Measurements from ENCODE around the gene UGT2B15.
"Not testable (repeated sequence)": the region's sequence is repeated elsewhere in the genome, so short reads cannot be mapped to it uniquely, and the experiment has no call there.

The UGT2B15 gene

GRCh38 chr4:68714400-68714799 lies 43.9 kb upstream of the UGT2B15 start:
- Histone ChIP-seq H3K4me1 (ENCODE audit: control insufficient read depth, low read length) (no peaks in the 10 kb centered on the region), H3K4me2 (ENCODE audit: low read length) (no peak overlapping the region), H3F3A (ENCODE audit: control insufficient read depth, insufficient read depth) (no peaks in the 10 kb centered on the region), H3K36me3 (ENCODE audit: control insufficient read depth, low read length) (no peaks in the 10 kb centered on the region), H3K9me3 (ENCODE audit: control insufficient read depth, insufficient read depth, low read length) (no peaks in the 10 kb centered on the region), H3K4me3 (ENCODE audit: low read length) (no peak overlapping the region), H3K79me2 (ENCODE audit: control insufficient read depth, low read length) (no peaks in the 10 kb centered on the region), H4K20me1 (ENCODE audit: control insufficient read depth, insufficient read depth, low read depth, low read length) (no peaks in the 10 kb centered on the region), H3K27me3 (ENCODE audit: control insufficient read depth, low read length) (no peaks in the 10 kb centered on the region), H3K27ac (ENCODE audit: low read depth, low read length) (no peak overlapping the region), H3K9me2 (replicated peaks; ENCODE audit: control insufficient read depth, low read length) (no peaks in the 10 kb centered on the region)
- TF ChIP-seq CTCF (IDR thresholded peaks at IDR 0.05; ENCODE audit: low read depth, low read length, poor library complexity, severe bottlenecking) (no peak), EZH2phosphoT487 (IDR thresholded peaks at IDR 0.05; ENCODE audit: borderline replicate concordance, low read length) (no peak)

GRCh38 chr4:68712207-68712606 lies 41.8 kb upstream of the UGT2B15 start:
- H3K4me3 ChIP-seq (ENCODE audit: low read length) = no peak overlapping the region
- H3K27ac ChIP-seq (ENCODE audit: low read depth, low read length) = no peak overlapping the region
- no peaks in the 10 kb centered on the region for H3F3A ChIP-seq (ENCODE audit: control insufficient read depth, insufficient read depth)
- H3K9me3 ChIP-seq (ENCODE audit: control insufficient read depth, insufficient read depth, low read length) = no peaks in the 10 kb centered on the region
- no peak overlapping the region for H3K4me2 ChIP-seq (ENCODE audit: low read length)
- H3K36me3 ChIP-seq (ENCODE audit: control insufficient read depth, low read length) = no peaks in the 10 kb centered on the region
- no peaks in the 10 kb centered on the region for H3K27me3 ChIP-seq (ENCODE audit: control insufficient read depth, low read length)
- no peaks in the 10 kb centered on the region for H3K4me1 ChIP-seq (ENCODE audit: control insufficient read depth, low read length)
- TF ChIP-seq EZH2phosphoT487 (IDR thresholded peaks at IDR 0.05; ENCODE audit: borderline replicate concordance, low read length) = no peak
- TF ChIP-seq CTCF (IDR thresholded peaks at IDR 0.05; ENCODE audit: low read depth, low read length, poor library complexity, severe bottlenecking) = no peak
- no peaks in the 10 kb centered on the region for H3K79me2 ChIP-seq (ENCODE audit: control insufficient read depth, low read length)
- no peaks in the 10 kb centered on the region for H4K20me1 ChIP-seq (ENCODE audit: control insufficient read depth, insufficient read depth, low read depth, low read length)
- no peaks in the 10 kb centered on the region for H3K9me2 ChIP-seq (replicated peaks; ENCODE audit: control insufficient read depth, low read length)

- H3K27me3 ChIP-seq (ENCODE audit: control insufficient read depth, low read length) = no peaks in the 10 kb centered on the region
- H3K27ac ChIP-seq (ENCODE audit: low read depth, low read length) = no peak overlapping the region
- H3K4me2 ChIP-seq (ENCODE audit: low read length) = no peak overlapping the region
- no peaks in the 10 kb centered on the region for H3K9me3 ChIP-seq (ENCODE audit: control insufficient read depth, insufficient read depth, low read length)
- TF ChIP-seq CTCF (IDR thresholded peaks at IDR 0.05; ENCODE audit: low read depth, low read length, poor library complexity, severe bottlenecking) = no peak
- no peak for TF ChIP-seq EZH2phosphoT487 (IDR thresholded peaks at IDR 0.05; ENCODE audit: borderline replicate concordance, low read length)
- H3K4me3 ChIP-seq (ENCODE audit: low read length) = no peak overlapping the region
- H3K4me1 ChIP-seq (ENCODE audit: control insufficient read depth, low read length) = no peaks in the 10 kb centered on the region
- no peaks in the 10 kb centered on the region for H4K20me1 ChIP-seq (ENCODE audit: control insufficient read depth, insufficient read depth, low read depth, low read length)
- H3K79me2 ChIP-seq (ENCODE audit: control insufficient read depth, low read length) = no peaks in the 10 kb centered on the region
- H3K36me3 ChIP-seq (ENCODE audit: control insufficient read depth, low read length) = no peaks in the 10 kb centered on the region
- H3K9me2 ChIP-seq (replicated peaks; ENCODE audit: control insufficient read depth, low read length) = no peaks in the 10 kb centered on the region
- H3F3A ChIP-seq (ENCODE audit: control insufficient read depth, insufficient read depth) = no peaks in the 10 kb centered on the region
Observed at GRCh38 chr4:68708566-68708965, 38.1 kb upstream of the UGT2B15 start.

GRCh38 chr4:68703168-68703567 lies 32.7 kb upstream of the UGT2B15 start:
- H3K27ac ChIP-seq (ENCODE audit: low read depth, low read length); H3K79me2 ChIP-seq (ENCODE audit: control insufficient read depth, low read length); H3K4me2 ChIP-seq (ENCODE audit: low read length); H3K4me3 ChIP-seq (ENCODE audit: low read length); H3K36me3 ChIP-seq (ENCODE audit: control insufficient read depth, low read length); H3F3A ChIP-seq (ENCODE audit: control insufficient read depth, insufficient read depth); H3K9me3 ChIP-seq (ENCODE audit: control insufficient read depth, insufficient read depth, low read length); H4K20me1 ChIP-seq (ENCODE audit: control insufficient read depth, insufficient read depth, low read depth, low read length); H3K4me1 ChIP-seq (ENCODE audit: control insufficient read depth, low read length); H3K9me2 ChIP-seq (replicated peaks; ENCODE audit: control insufficient read depth, low read length); H3K27me3 ChIP-seq (ENCODE audit: control insufficient read depth, low read length): not testable (repeated sequence)

All from DOHH2 (cell line).